ENCODE data around the gene UBASH3B. TPM values are rescaled to one million over a fixed set of nuclear protein-coding genes. Genes with fewer than 3 reads are reported as not detected.

Gene UBASH3B
- total RNA-seq, 2 experiments from 2014 or later: 54.7 to 73.0 TPM

GRCh38 chr11:122755409-122755808 is 99.9 kb downstream of the UBASH3B start:
- no TSS peak for BruUV-seq (replicated peaks)
- Histone ChIP-seq H3K36me3 (ENCODE audit: insufficient read depth, low read length) (no peaks in the 10 kb centered on the region), H3K79me2 (ENCODE audit: insufficient read depth, low read depth, low read length) (peaks cover 12% of the 10 kb centered on the region; the same call in 1 of the 2 replicates), H4K20me1 (ENCODE audit: insufficient read depth, low read length) (no peaks in the 10 kb centered on the region), H3K4me2 (ENCODE audit: low read length) (peak overlapping the region; percentile 50), H3K9me2 (ENCODE audit: insufficient read depth, low read length) (no peaks in the 10 kb centered on the region), H2AFZ (ENCODE audit: low read length) (no peak overlapping the region), H3K27ac (ENCODE audit: low read depth, low read length, poor library complexity, severe bottlenecking) (peak overlapping the region; percentile 70), H3K4me1 (ENCODE audit: insufficient read depth, low read length, poor library complexity, severe bottlenecking) (peaks cover 65% of the 10 kb centered on the region), H3K9me3 (ENCODE audit: low read length) (no peaks in the 10 kb centered on the region), H3K4me3 (ENCODE audit: low read depth, low read length, poor library complexity, severe bottlenecking) (no peak overlapping the region)
- CTCF ChIA-PET (ENCODE audit: unreplicated experiment): interaction anchor here (0.5 to 3.4 kb wide), 21 partner anchors 8 to 506 kb away, joined by 3 to 32 read pairs (median 9); partner anchors contain the start of gene UBASH3B
- no peak for TF ChIP-seq EZH2phosphoT487 (IDR thresholded peaks at IDR 0.05; ENCODE audit: borderline replicate concordance, low read depth, low read length)
- TF ChIP-seq CTCF (conservative IDR thresholded peaks at IDR 0.05; ENCODE audit: low read length): no peak
- POLR2A ChIA-PET: interaction anchor here (0.6 to 4.3 kb wide), 26 partner anchors 9 to 120 kb away, joined by 3 to 58 read pairs (median 5); partner anchors contain the start of gene UBASH3B
- intact Hi-C loops (cut with micrococcal nuclease; ENCODE audit: unreplicated experiment): loop anchor here (10.0 kb wide), 2 partner anchors 309 to 509 kb away; partner anchors contain the start of gene HSPA8
- DNase-seq (ENCODE audit: low spot score): no peak

- no peak for TF ChIP-seq CTCF (conservative IDR thresholded peaks at IDR 0.05; ENCODE audit: low read length)
- TF ChIP-seq EZH2phosphoT487 (IDR thresholded peaks at IDR 0.05; ENCODE audit: borderline replicate concordance, low read depth, low read length): no peak
- Histone ChIP-seq H2AFZ (ENCODE audit: low read length) (peak overlapping the region; percentile 38), H3K27ac (ENCODE audit: low read depth, low read length, poor library complexity, severe bottlenecking) (peak overlapping the region; percentile 70), H3K9me3 (ENCODE audit: low read length) (no peaks in the 10 kb centered on the region), H3K9me2 (ENCODE audit: insufficient read depth, low read length) (no peaks in the 10 kb centered on the region), H3K79me2 (ENCODE audit: insufficient read depth, low read depth, low read length) (peaks cover 12% of the 10 kb centered on the region; the same call in 1 of the 2 replicates), H3K4me2 (ENCODE audit: low read length) (peak overlapping the region; percentile 50), H3K4me1 (ENCODE audit: insufficient read depth, low read length, poor library complexity, severe bottlenecking) (peaks cover 59% of the 10 kb centered on the region), H3K36me3 (ENCODE audit: insufficient read depth, low read length) (no peaks in the 10 kb centered on the region), H4K20me1 (ENCODE audit: insufficient read depth, low read length) (no peaks in the 10 kb centered on the region), H3K4me3 (ENCODE audit: low read depth, low read length, poor library complexity, severe bottlenecking) (no peak overlapping the region)
- ChIA-PET POLR2A (interaction anchor here (0.6 to 4.3 kb wide), 36 partner anchors 9 to 1421 kb away, joined by 3 to 58 read pairs (median 4); partner anchors contain the start of gene UBASH3B), CTCF (ENCODE audit: unreplicated experiment) (interaction anchor here (0.5 to 3.4 kb wide), 26 partner anchors 8 to 189 kb away, joined by 3 to 32 read pairs (median 8); partner anchors contain the start of gene UBASH3B)
- no TSS peak for BruUV-seq (replicated peaks)
- intact Hi-C loops (cut with micrococcal nuclease; ENCODE audit: unreplicated experiment): loop anchor here (1.0 to 10.0 kb wide), 9 partner anchors 25 to 509 kb away; partner anchors contain the start of genes HSPA8 and UBASH3B
- no peak for DNase-seq (ENCODE audit: low spot score)
These were observed 100.4 kb downstream of the UBASH3B start for GRCh38 chr11:122755941-122756340.

GRCh38 chr11:122756417-122756816 is 100.9 kb downstream of the UBASH3B start:
- peak; percentile 91 for DNase-seq (ENCODE audit: low spot score)
- Histone ChIP-seq H3K79me2 (ENCODE audit: insufficient read depth, low read depth, low read length) (peaks cover 12% of the 10 kb centered on the region; the same call in 1 of the 2 replicates), H4K20me1 (ENCODE audit: insufficient read depth, low read length) (no peaks in the 10 kb centered on the region), H2AFZ (ENCODE audit: low read length) (peak overlapping the region; percentile 38), H3K36me3 (ENCODE audit: insufficient read depth, low read length) (no peaks in the 10 kb centered on the region), H3K9me3 (ENCODE audit: low read length) (no peaks in the 10 kb centered on the region), H3K4me3 (ENCODE audit: low read depth, low read length, poor library complexity, severe bottlenecking) (peak overlapping the region; percentile 9), H3K4me2 (ENCODE audit: low read length) (peak overlapping the region; percentile 50), H3K27ac (ENCODE audit: low read depth, low read length, poor library complexity, severe bottlenecking) (peak overlapping the region; percentile 70), H3K4me1 (ENCODE audit: insufficient read depth, low read length, poor library complexity, severe bottlenecking) (peaks cover 55% of the 10 kb centered on the region), H3K9me2 (ENCODE audit: insufficient read depth, low read length) (no peaks in the 10 kb centered on the region)
- BruUV-seq (replicated peaks): no TSS peak
- intact Hi-C loops (cut with micrococcal nuclease; ENCODE audit: unreplicated experiment): loop anchor here (1.0 to 10.0 kb wide), 9 partner anchors 25 to 508 kb away; partner anchors contain the start of genes HSPA8 and UBASH3B
- ChIA-PET POLR2A (interaction anchor here (0.6 to 4.3 kb wide), 32 partner anchors 10 to 1422 kb away, joined by 3 to 58 read pairs (median 5); partner anchors contain the start of gene UBASH3B), CTCF (ENCODE audit: unreplicated experiment) (interaction anchor here (0.6 to 3.4 kb wide), 27 partner anchors 9 to 159 kb away, joined by 3 to 32 read pairs (median 7); partner anchors contain the start of gene UBASH3B)
- TF ChIP-seq CTCF (conservative IDR thresholded peaks at IDR 0.05; ENCODE audit: low read length) (peak; percentile 93), EZH2phosphoT487 (IDR thresholded peaks at IDR 0.05; ENCODE audit: borderline replicate concordance, low read depth, low read length) (no peak)

Measured in OCI-LY7 (cell line).